Measurements from ENCODE around the gene KCTD21.

KCTD21 gene

GRCh38 chr11:78208257-78209165 lies 20.1 kb upstream of the KCTD21 start:
- TF ChIP-seq TAF1 (IDR thresholded peaks at IDR 0.05; ENCODE audit: low read depth) (no peak), FOXM1 (IDR thresholded peaks at IDR 0.05; ENCODE audit: borderline replicate concordance, low read depth) (no peak), TEAD4 (IDR thresholded peaks at IDR 0.05) (no peak), USF1 (IDR thresholded peaks at IDR 0.05) (no peak), CEBPB (IDR thresholded peaks at IDR 0.05) (no peak), REST (IDR thresholded peaks at IDR 0.05; ENCODE audit: low read depth) (no peak), MAX (IDR thresholded peaks at IDR 0.05) (no peak), RAD21 (IDR thresholded peaks at IDR 0.05; ENCODE audit: low read depth) (no peak), EGR1 (IDR thresholded peaks at IDR 0.05) (no peak), NFIC (IDR thresholded peaks at IDR 0.05) (no peak), ZBTB7A (IDR thresholded peaks at IDR 0.05; ENCODE audit: low read depth) (no peak), EP300 (IDR thresholded peaks at IDR 0.05; ENCODE audit: borderline replicate concordance) (no peak), CREB1 (IDR thresholded peaks at IDR 0.05; ENCODE audit: low read depth) (no peak), YY1 (IDR thresholded peaks at IDR 0.05; ENCODE audit: low read depth) (no peak)

- TF ChIP-seq TAF1 (IDR thresholded peaks at IDR 0.05; ENCODE audit: low read depth) (no peak), EP300 (IDR thresholded peaks at IDR 0.05; ENCODE audit: borderline replicate concordance) (no peak), TEAD4 (IDR thresholded peaks at IDR 0.05) (no peak), ZBTB7A (IDR thresholded peaks at IDR 0.05; ENCODE audit: low read depth) (no peak), REST (IDR thresholded peaks at IDR 0.05; ENCODE audit: low read depth) (no peak), CREB1 (IDR thresholded peaks at IDR 0.05; ENCODE audit: low read depth) (no peak), YY1 (IDR thresholded peaks at IDR 0.05; ENCODE audit: low read depth) (no peak), EGR1 (IDR thresholded peaks at IDR 0.05) (no peak), RAD21 (IDR thresholded peaks at IDR 0.05; ENCODE audit: low read depth) (no peak), NFIC (IDR thresholded peaks at IDR 0.05) (no peak)
Measured at GRCh38 chr11:78207532-78208256, 19.3 kb upstream of the KCTD21 start.

- TF ChIP-seq TCF12 (IDR thresholded peaks at IDR 0.05; ENCODE audit: low read depth) (no peak), TAF1 (IDR thresholded peaks at IDR 0.05; ENCODE audit: low read depth) (no peak), ZBTB7A (IDR thresholded peaks at IDR 0.05; ENCODE audit: low read depth) (no peak), USF1 (IDR thresholded peaks at IDR 0.05) (no peak), FOXM1 (IDR thresholded peaks at IDR 0.05; ENCODE audit: borderline replicate concordance, low read depth) (no peak), EGR1 (IDR thresholded peaks at IDR 0.05) (no peak), REST (IDR thresholded peaks at IDR 0.05; ENCODE audit: low read depth) (no peak), YY1 (IDR thresholded peaks at IDR 0.05; ENCODE audit: low read depth) (no peak), EP300 (IDR thresholded peaks at IDR 0.05; ENCODE audit: borderline replicate concordance) (no peak), CEBPB (IDR thresholded peaks at IDR 0.05) (no peak), MAX (IDR thresholded peaks at IDR 0.05) (no peak), NFIC (IDR thresholded peaks at IDR 0.05) (no peak), TEAD4 (IDR thresholded peaks at IDR 0.05) (no peak), CREB1 (IDR thresholded peaks at IDR 0.05; ENCODE audit: low read depth) (no peak), RAD21 (IDR thresholded peaks at IDR 0.05; ENCODE audit: low read depth) (no peak)
Measured at GRCh38 chr11:78205691-78206090, 17.3 kb upstream of the KCTD21 start.

Measured in Ishikawa (cell line).